GM18870 (cell line): Measurements from ENCODE around the gene PLEKHG4B.
"Not testable (repeated sequence)": the region's sequence is repeated elsewhere in the genome, so short reads cannot be mapped to it uniquely, and the experiment has no call there.

Experiments
- ATAC-seq: cut with Tn5 transposase; IDR thresholded peaks from one replicate; pipeline ENCODE4 v1.9.1; 2021; ENCODE audit warnings: moderate library complexity; ENCODE audit not compliant: unreplicated experiment

PLEKHG4B gene

DNA sequence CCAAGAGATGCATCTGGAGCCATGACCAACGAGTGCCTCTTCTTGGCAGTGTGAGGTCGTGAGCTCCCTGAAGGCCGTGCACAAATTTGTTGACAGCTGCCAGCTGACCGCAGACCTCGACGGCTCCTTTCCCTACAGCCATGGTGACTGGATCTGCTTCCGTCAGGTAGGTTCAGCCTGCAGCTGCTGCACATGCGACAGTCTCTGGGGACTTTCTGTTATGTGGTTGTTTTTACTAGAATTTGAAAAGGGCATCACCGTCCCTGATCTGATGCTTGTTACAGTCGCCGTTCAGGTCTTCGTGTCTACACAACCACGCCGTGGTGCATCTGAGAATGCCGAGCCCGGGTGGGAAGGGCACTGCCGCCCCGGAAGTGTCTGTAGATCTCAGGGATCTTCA is 62.9 kb downstream of the PLEKHG4B start:
- no peak for ATAC-seq

DNA sequence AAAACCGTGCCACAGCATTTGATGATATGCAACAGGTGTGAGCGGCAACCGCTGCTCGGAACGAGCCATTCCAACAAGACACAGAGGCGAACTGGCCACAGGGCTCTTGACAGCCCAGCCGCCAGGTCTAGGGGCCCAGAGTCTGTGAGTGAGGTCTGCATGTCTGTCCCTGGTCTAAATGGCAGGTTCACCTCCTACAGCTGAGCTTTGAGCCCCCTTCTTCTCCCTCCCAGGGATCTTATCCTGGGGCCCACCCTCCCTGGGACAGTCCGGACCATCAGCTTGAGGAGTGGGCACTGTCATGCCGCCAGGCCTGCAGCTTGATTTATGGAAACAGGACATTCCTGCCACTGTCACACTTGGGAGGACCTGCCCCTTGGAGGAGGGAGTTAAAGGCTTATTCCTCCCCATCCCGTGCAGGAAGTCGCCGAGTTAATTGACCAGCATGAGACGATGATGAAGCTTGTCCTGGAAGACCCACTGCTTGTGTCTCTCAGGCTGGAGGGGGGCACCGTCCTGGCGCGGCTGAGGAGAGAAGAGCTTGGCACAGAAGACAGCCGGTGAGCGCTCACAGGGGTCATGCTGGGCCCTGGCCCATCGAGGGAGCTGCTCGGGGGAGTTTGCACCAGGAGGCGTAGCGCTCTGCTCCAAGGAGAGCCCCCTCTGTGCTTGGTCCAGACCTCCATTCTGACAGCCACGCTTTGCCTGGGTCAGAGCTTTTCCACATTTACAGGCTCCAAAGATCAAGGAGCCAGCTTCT is 63.9 kb downstream of the PLEKHG4B start:
- no peak for ATAC-seq

DNA sequence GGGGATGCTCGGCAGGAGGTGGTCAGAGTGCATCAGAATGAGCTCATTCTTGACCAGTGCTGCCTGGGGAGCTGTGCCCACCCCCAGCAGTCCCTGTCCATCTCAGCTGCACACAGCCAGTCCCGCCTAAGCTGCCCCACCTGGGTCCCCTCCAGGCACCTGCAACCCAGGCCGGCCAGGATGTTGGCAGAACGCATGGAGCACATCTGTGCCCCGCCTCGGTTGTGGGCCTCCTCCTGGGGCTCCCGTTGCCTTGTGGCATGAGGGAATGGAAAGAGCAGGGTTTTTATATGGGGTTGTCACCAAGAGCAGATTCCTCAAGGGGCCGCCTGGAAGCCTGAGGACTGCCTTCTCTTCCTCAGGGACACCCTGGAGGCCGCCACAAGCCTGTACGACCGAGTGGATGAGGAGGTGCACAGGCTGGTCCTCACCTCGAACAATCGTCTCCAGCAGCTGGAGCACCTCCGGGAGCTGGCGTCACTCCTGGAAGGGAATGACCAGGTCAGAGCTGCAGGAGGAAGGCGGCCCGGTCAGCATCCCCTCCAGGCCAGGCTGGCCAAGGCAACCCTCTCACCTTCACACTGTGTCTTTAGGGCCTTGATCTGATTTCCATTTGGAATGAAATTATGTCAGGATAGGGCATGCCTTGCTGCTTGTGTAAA is 64.6 kb downstream of the PLEKHG4B start:
- ATAC-seq = no peak

DNA sequence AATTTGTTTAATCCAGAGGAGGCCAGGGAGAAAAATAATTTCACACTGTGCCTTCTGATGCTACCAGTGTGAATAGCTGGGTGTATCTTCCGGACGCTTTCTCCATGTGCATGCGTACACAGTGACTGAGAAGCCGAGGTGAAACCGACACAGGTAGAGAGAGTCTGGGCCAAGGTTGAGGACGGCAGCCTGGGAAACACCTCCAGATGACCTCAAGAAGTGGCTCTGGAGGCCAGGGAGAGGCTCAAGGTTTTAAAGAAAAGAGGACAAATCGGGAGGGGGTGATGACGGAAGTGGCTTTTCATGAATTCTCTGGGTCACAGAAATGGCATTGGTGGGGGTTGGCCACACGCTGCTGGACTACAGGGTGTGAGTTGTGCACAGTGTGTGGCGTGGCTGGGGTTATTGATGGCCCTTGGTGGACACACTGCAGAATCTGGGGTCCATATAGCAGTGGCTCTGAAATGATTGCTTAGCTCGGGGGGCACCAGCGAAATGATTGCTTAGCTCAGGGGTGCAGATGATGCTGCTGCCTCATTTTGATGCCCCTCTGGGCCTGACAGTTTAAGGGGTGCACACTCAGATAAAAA is 65.3 kb downstream of the PLEKHG4B start:
- ATAC-seq = no peak

DNA sequence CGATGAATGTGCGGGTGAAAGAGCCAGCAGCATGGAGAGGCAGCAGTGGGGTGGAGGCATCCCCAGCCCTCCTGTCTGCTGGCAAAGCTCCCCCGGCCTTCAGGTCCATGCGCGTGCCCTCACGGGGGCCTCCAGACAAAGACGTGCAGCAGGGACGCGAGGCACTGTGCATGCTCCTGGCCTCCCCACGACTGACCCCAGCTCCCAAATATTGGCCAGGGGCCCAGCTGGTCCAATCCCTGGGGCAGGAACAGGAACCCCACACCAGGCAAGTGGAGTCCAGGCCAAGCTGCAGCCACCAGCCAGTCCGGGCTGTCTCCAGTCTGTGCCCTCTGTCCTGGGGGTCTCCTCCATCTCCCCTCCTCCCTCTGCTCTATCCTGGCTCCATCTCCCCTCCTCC is 65.8 kb downstream of the PLEKHG4B start:
- ATAC-seq = no peak

DNA sequence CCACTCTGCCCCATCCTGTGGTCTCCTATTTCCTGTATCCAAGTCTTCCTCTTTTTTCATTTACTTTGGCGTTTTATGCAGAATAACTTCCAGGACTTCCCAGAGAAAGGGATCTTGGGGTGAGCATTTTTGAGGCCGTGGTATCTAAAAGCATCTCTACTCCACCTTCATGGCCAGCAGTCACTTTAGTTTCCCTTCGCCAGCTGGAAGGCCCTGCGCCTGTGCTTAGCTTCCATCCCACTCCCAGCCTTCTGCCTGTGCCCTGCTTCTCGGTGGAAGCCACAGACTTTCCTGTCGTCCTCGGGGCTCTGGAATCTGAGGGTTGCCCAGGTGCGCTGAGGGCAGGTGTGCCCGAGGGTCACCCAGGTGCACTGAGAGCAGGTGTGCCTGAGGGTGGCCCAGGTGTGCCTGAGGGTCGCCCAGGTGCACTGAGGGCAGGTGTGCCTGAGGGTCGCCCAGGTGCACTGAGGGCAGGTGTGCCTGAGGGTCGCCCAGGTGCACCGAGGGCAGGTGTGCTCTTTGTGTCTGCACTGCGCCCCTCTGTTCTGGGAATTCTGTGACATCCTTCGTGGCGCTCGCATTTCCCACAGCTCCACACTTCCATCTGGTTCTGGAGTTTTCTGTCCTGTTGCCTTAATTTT is 67.0 kb downstream of the PLEKHG4B start:
- no peak for ATAC-seq

DNA sequence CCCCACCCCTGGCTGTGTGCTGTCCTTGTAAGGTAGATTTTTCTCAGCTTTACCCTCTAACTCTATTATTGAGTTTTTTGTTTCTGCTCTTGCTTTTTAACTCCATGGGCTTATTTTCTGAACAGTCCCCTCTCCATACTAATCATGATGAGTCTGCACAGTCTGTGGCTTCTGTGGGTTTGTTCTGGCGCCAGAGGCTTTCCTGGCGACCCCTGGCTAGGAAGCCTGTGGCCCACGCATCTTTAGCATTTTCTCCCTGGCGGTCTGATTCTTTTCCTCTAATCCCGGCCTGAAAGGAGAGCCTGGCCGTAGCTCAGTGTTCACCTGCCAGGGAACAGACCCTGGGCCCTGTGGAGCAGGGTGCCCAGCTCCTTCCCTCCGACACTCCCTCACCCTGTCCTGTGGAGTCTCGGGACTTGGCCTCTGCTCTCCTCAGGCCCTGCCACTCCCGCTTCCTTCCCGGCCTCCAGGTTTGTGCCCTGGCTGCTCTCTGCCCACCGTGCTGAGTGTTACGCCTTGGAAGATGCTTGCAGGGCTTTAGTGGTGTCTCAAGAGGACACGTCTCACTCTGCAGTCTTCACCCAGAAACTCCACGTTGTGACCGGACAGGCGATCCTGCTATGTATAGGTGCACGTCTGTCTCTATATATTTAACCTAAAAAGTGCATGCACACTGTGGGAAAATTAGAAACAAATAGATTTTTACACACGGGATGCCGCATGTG is 67.6 kb downstream of the PLEKHG4B start:
- ATAC-seq = no peak

DNA sequence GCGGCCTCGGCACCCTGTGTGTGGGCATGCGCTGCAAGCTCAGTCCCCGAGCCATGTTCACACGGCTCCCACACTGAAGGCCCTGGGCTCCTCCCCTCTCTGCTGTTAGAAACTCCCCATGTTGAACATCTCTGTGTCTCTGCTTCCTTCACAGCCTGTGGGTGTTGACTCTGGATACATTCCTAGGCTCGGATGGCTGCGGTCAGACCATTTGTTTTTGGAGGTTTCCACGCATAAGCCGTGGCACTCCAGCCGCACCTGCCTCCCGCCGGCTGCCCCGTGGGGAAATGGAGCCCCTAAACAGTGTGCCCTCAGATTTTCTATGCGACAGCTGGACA is 68.2 kb downstream of the PLEKHG4B start:
- no peak for ATAC-seq

DNA sequence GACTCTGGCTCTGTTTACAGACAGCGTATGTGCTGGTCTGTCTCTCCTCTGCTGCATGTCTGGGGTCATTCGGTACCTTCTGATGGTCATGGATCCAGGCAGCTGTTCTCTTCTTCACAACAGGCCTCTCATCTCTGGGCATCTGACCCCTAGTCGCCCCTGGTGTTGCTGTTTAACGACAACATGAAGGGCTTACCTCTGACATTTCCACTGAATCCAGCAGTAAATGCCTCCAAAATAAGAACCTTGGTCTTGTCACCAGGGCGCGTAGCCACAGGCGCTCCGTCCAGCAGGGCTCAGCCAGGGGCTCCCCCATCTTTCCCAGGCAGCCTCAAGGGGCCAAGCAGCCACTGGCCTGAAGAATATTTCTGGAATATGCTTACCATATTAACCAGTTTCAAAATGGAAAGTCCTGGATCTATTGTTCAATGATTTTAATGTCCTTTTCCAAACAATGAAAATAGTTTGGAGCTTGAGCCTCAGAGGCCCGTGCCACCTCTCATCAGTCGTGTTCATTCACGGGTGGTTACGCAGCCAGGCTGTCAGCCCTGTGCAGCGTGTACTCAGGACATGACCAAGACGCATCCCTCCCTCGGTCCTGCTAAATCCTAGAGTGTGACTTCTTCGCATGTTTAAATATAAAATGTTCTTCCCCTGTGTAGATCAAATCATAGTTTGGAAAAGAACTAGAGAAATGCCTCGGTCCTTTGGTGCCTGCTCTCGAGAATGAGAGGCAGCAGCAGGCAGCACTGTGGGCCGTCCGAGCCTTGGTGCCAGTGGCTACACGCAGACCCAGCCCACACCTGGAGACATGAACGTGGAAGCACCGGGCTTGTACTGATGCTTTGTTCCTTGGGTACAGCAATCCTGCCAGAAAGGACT is 69.2 kb downstream of the PLEKHG4B start:
- ATAC-seq = no peak

DNA sequence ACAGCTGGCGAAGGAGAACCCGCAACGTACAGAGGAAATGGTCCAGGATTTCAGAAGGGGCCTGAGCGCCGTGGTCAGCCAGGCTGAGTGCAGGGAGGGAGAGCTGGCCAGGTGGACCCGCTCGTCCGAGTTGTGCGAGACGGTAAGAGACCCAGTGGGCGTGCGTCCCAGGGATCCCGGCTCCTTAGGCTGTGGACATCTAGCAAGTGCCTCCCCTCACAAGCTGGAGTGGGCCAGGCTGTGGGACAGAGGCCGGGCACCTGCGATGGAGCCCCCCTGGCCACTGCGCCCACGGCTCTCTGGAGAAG is 69.8 kb downstream of the PLEKHG4B start:
- ATAC-seq = no peak

DNA sequence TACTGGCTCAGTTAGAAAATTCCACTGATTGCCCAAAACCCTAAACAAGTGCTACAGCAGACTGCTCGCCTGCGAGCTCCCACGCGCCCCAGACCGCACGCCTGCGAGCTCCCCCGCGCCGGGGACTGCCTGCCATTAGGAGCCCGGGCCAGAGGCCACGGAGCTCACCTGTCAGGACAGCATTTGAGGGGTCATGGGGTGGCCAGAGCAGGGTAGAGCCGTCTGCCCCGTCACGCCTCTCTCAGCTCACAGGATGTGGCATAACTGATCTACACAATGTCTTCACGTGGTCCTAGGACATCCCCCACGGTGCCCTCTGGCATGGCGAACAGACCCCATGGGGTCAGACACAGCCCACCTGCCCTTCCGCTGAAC is 70.2 kb downstream of the PLEKHG4B start:
- ATAC-seq = no peak

DNA sequence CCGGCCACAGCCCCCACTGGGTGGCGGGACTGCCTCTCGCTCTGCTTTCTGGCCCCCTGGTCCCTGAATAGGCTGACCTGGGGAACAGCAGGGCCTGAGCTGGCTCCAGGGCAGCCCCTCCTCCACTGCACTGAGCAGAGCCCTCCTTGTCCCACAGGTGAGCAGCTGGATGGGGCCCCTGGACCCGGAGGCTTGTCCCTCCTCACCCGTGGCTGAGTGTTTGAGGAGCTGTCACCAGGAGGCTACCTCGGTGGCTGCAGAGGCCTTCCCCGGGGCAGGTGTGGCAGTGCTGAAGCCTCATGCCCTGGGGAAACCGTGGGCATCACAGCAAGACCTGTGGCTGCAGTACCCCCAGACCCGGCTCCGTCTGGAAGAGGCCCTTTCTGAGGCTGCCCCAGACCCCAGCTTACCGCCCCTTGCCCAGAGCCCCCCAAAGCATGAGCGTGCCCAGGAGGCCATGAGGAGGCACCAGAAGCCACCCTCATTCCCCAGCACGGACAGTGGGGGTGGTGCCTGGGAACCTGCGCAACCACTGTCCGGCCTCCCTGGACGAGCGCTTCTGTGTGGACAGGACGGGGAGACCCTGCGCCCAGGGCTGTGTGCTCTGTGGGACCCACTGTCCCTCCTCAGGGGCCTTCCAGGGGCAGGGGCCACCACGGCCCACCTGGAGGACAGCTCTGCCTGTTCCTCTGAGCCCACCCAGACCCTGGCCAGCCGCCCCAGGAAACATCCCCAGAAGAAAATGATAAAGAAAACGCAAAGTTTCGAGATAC is 70.8 kb downstream of the PLEKHG4B start:
- ATAC-seq = no peak

DNA sequence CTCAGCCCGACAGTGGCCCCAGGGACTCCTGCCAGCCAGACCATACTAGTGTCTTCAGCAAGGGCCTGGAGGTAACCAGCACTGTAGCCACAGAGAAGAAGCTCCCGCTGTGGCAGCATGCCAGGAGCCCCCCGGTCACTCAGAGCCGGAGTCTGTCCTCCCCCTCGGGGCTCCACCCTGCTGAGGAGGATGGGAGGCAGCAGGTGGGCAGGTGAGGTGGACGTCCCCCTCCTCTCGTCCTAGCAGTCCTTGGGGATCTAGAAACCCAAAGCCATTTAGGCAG is 71.3 kb downstream of the PLEKHG4B start:
- no peak for ATAC-seq

DNA sequence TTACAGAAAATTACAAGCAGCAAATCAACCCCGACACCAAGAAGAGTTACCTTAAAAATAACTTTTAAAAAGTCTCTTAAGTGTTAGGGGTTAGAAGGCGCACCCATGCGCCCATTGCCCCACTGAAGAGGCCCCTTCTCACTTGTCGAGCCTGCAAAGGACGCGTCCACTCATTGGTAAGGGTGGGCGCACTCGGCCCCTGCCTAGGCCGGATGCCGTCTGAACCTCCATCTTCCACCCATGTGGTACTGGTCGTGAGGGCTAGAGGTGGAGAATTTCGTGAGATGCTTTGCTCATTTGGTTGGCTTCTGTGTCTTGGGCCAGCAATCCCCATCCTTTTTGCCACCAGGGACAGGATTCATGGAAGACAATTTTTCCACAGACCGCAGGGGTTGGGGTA is 71.9 kb downstream of the PLEKHG4B start:
- no peak for ATAC-seq

DNA sequence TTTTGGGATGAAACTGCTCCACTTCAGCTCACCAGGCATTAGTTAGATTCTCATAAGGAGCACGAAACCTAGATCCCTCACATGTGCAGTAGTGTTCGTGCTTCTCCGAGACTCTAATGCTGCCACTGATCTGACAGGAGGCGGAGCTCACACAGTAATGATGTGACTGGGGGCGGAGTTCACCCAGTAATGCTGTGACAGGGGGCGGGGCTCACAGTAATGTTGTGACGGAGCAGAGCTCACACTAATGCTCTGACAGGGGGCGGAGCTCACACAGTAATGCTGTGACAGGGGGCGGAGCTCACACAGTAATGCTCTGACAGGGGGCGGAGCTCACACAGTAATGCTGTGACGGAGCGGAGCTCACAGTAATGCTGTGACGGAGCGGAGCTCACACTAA is 72.3 kb downstream of the PLEKHG4B start:
- ATAC-seq = no peak

DNA sequence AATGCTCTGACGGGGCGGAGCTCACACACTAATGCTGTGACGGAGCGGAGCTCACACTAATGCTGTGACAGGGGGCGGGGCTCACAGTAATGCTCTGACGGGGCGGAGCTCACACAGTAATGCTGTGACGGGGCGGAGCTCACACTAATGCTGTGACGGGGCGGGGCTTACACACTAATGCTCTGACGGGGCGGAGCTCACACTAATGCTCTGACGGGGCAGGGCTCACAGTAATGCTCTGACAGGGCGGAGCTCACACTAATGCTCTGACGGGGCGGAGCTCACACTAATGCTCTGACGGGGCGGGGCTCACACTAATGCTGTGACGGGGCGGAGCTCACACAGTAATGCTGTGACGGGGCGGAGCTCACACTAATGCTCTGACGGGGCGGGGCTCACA is 72.8 kb downstream of the PLEKHG4B start:
- not testable (repeated sequence) for ATAC-seq

DNA sequence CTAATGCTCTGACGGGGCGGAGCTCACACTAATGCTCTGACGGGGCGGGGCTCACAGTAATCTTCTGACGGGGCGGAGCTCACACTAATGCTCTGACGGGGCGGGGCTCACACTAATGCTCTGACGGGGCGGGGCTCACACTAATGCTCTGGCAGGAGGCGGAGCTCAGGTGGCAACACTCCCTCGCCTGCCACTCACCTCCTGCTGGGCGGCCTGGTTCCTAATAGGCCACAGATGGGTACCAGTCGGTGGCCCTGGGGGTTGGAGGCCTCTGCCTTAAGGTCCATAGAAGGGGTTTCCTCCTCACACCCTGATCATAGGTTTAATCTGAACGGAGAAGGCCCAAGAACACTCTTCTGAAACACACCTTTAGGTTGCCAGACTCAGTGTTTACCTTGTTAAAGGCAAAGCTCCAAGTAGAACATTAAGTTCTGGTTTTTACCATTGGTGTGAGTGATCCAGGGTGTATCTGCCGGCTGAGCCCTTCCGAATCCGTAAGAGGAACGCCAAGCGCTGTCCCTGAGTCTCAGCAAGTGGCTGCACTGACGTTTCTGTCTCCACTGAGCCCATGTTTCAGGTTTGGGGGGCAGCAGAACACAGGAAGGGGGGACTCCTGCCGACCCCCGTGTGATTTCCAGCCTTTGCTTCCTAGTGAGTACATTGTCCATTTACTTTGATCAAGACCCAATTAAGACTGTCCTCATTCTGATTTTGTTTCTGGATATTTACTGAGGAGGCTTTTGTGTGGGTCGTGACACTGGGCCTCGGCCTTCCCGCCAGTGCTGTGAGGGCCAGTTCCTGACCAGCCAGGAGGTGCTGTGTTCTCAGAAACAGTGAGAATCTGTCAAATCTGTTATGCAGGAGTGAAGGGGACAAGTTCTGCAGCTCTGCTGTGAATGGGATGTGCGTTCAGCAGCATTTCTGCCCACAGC is 74.7 kb downstream of the PLEKHG4B start:
- no peak for ATAC-seq

DNA sequence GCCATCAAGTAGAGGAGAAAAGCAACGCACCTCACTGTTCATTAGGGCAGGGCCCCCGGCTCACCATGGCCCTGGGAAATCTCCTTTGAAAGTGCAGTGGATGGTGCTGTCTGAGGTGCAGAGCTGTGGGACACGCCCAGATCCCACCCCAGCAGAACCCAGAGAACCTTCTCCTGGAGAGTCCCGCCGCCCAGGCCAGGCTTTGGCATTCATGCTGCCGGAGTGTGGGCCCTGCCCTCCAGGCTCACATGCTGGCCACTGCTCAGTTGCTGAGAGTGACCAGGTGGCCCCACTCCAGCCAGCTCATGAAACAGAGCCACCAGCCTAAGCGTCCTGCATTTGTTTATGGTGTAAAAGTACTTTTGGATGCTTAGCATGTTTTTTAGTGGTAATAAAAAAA is 75.5 kb downstream of the PLEKHG4B start:
- ATAC-seq = no peak
